OCI-LY3 (cell line): ENCODE results near the gene TSPEAR.

ENCODE experiments used
- H2AFZ ChIP-seq: fragments of 200-600, 300-600 bp; shearing (Covaris generic); 2 replicates; pipeline ENCODE4 v1.6.0; 2014; ENCODE audit warnings: antibody characterized with exemption, low read depth, low read length
- H3K27ac ChIP-seq: fragments of 200-600, 300-600 bp; sonication (generic); 2 replicates; pipeline ENCODE4 v1.5.1; 2014; ENCODE audit warnings: mild to moderate bottlenecking, low read length, moderate library complexity, mixed read lengths
- H3K27me3 ChIP-seq: fragments of 200-600, 300-600 bp; sonication (generic); 2 replicates; pipeline ENCODE4 v1.6.1; 2014; ENCODE audit warnings: low read depth, low read length, mixed read lengths
- H3K36me3 ChIP-seq: fragments of 200-600, 300-600 bp; sonication (generic); replicated peaks from 2 replicates; pipeline ENCODE3; 2014; ENCODE audit warnings: low read depth, low read length, mixed read lengths
- H3K4me1 ChIP-seq: fragments of 300-600, 200-600 bp; sonication (generic); 2 replicates; pipeline ENCODE4 v1.6.1; 2014; ENCODE audit warnings: low read length, mixed read lengths
- H3K4me2 ChIP-seq: fragments of 200-600, 300-600 bp; sonication (generic); 2 replicates; pipeline ENCODE4 v1.6.1; 2014; ENCODE audit warnings: low read length, mixed read lengths
- H3K4me3 ChIP-seq: fragments of 300-600, 200-600 bp; sonication (generic); 2 replicates; pipeline ENCODE4 v1.5.1; 2014; ENCODE audit warnings: antibody characterized with exemption, mild to moderate bottlenecking, low read length, moderate library complexity
- H3K79me2 ChIP-seq: fragments of 300-600, 200-600 bp; shearing (Covaris generic); 2 replicates; pipeline ENCODE4 v1.6.1; 2014; ENCODE audit warnings: mild to moderate bottlenecking, low read length, mixed read lengths
- H3K9ac ChIP-seq: fragments of 300-600, 200-600 bp; shearing (Covaris generic); 2 replicates; pipeline ENCODE4 v1.6.0; 2014; ENCODE audit warnings: mild to moderate bottlenecking, low read length, moderate library complexity
- H3K9me3 ChIP-seq: fragments of 200-600, 300-600 bp; shearing (Covaris generic); 2 replicates; pipeline ENCODE4 v1.6.1; 2014; ENCODE audit warnings: low read length, mixed read lengths; ENCODE audit not compliant: insufficient read depth
- H4K20me1 ChIP-seq: fragments of 200-600, 300-600 bp; sonication (generic); 2 replicates; pipeline ENCODE4 v1.6.1; 2016; ENCODE audit warnings: low read length, mixed read lengths; ENCODE audit not compliant: insufficient read depth
- CTCF ChIP-seq: fragments of 200-600, 300-600 bp; sonication (generic); IDR thresholded peaks from 2 replicates; pipeline ENCODE4 v1.5.1; 2014; ENCODE audit warnings: antibody characterized with exemption, low read length, low read depth
- EZH2phosphoT487 ChIP-seq: fragments of 200-600 bp; shearing (Covaris generic); IDR thresholded peaks from 2 replicates; pipeline ENCODE4 v1.6.1; 2018; ENCODE audit warnings: antibody characterized with exemption, mixed run types, low read depth

Gene TSPEAR

GRCh38 chr21:44466996-44467858 is 244.1 kb downstream of the TSPEAR start:
- H3K79me2 ChIP-seq = no peaks in the 10 kb centered on the region
- no peak overlapping the region for H3K27ac ChIP-seq
- no peak for TF ChIP-seq CTCF
- TF ChIP-seq EZH2phosphoT487 = no peak
- no peak overlapping the region for H2AFZ ChIP-seq
- no peaks in the 10 kb centered on the region for H3K9me3 ChIP-seq
- H3K4me1 ChIP-seq = no peaks in the 10 kb centered on the region
- 0 out of 2 replicates have a peak, but pooled peaks cover 5% of the 10 kb centered on the region for H3K27me3 ChIP-seq
- H4K20me1 ChIP-seq = no peaks in the 10 kb centered on the region
- H3K9ac ChIP-seq = no peak overlapping the region
- H3K4me2 ChIP-seq = no peak overlapping the region
- H3K36me3 ChIP-seq = no peaks in the 10 kb centered on the region
- H3K4me3 ChIP-seq = no peak overlapping the region

GRCh38 chr21:44466351-44466954 is 244.9 kb downstream of the TSPEAR start:
- Histone ChIP-seq H3K9ac (no peak overlapping the region), H3K27ac (no peak overlapping the region), H3K4me1 (no peaks in the 10 kb centered on the region), H3K4me2 (no peak overlapping the region), H3K79me2 (no peaks in the 10 kb centered on the region), H3K4me3 (no peak overlapping the region), H2AFZ (no peak overlapping the region), H3K36me3 (no peaks in the 10 kb centered on the region), H4K20me1 (no peaks in the 10 kb centered on the region), H3K27me3 (no peaks in the 10 kb centered on the region), H3K9me3 (no peaks in the 10 kb centered on the region)
- TF ChIP-seq CTCF (no peak), EZH2phosphoT487 (no peak)

GRCh38 chr21:44464351-44464750 is 247.0 kb downstream of the TSPEAR start:
- Histone ChIP-seq H3K79me2 (no peaks in the 10 kb centered on the region), H4K20me1 (no peaks in the 10 kb centered on the region), H3K4me2 (no peak overlapping the region), H3K9me3 (no peaks in the 10 kb centered on the region), H3K9ac (no peak overlapping the region), H2AFZ (no peak overlapping the region), H3K4me3 (no peak overlapping the region), H3K27me3 (no peaks in the 10 kb centered on the region), H3K27ac (no peak overlapping the region), H3K4me1 (no peaks in the 10 kb centered on the region), H3K36me3 (no peaks in the 10 kb centered on the region)
- TF ChIP-seq EZH2phosphoT487 (no peak), CTCF (no peak)

- H4K20me1 ChIP-seq = no peaks in the 10 kb centered on the region
- H2AFZ ChIP-seq = no peak overlapping the region
- TF ChIP-seq CTCF (no peak), EZH2phosphoT487 (no peak)
Measured at GRCh38 chr21:44463724-44464123, 247.6 kb downstream of the TSPEAR start.

More at GRCh38 chr21:44463724-44464123, 247.6 kb downstream of the TSPEAR start:
- H3K4me1 ChIP-seq = no peaks in the 10 kb centered on the region
- H3K9ac ChIP-seq = no peak overlapping the region
- H3K27me3 ChIP-seq = no peaks in the 10 kb centered on the region
- H3K4me3 ChIP-seq = no peak overlapping the region
- H3K4me2 ChIP-seq = no peak overlapping the region
- H3K36me3 ChIP-seq = no peaks in the 10 kb centered on the region
- no peaks in the 10 kb centered on the region for H3K79me2 ChIP-seq
- no peaks in the 10 kb centered on the region for H3K9me3 ChIP-seq
- H3K27ac ChIP-seq = no peak overlapping the region
